ENCODE measurements around the gene IMP4. TPM values are rescaled to one million over a fixed set of nuclear protein-coding genes. Genes with fewer than 3 reads are reported as not detected.

The IMP4 gene
- 100 to 1,000 TPM in 1 of 2 donors, 10 to 100 TPM in 1; 82.9 to 147 TPM for total RNA-seq

DNA sequence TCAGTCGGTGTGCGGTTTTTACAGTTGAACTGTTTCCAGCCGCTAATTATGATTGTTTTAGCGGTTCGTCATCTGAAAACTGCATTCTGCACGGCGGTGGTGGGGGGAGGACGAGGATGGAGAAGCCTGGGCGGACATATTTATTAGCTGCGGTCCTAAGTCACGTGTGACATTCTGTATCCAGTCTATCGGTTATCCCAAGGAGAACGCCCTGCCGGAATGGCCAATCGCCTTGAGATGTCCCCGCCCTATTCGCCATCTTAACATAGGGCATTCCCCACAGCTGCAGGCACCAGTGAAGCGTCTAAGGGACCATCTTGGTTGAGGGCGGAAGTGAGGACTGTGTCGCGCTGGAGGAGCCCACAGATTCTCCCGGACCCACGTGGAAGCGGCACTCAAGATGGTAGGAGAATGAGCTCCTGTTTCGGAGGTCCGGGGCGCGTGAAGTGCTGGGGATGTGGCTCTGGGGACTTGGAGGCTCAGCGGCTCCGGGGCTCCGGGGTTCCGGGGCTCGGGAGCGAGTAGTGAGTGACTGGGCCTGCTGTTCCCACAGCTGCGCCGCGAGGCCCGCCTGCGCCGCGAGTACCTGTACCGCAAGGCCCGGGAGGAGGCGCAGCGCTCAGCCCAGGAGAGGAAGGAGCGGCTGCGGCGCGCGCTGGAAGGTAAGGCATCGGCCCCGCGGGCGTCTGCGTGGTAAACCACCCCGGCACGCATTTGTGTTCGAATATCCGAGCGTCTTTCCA lies at the start of gene IMP4:
Gene IMP4, plus strand, starts transcription at position 365 of the 743 bp plus-strand sequence. Its CDS starts 36 bp downstream, at position 401.

DNA sequence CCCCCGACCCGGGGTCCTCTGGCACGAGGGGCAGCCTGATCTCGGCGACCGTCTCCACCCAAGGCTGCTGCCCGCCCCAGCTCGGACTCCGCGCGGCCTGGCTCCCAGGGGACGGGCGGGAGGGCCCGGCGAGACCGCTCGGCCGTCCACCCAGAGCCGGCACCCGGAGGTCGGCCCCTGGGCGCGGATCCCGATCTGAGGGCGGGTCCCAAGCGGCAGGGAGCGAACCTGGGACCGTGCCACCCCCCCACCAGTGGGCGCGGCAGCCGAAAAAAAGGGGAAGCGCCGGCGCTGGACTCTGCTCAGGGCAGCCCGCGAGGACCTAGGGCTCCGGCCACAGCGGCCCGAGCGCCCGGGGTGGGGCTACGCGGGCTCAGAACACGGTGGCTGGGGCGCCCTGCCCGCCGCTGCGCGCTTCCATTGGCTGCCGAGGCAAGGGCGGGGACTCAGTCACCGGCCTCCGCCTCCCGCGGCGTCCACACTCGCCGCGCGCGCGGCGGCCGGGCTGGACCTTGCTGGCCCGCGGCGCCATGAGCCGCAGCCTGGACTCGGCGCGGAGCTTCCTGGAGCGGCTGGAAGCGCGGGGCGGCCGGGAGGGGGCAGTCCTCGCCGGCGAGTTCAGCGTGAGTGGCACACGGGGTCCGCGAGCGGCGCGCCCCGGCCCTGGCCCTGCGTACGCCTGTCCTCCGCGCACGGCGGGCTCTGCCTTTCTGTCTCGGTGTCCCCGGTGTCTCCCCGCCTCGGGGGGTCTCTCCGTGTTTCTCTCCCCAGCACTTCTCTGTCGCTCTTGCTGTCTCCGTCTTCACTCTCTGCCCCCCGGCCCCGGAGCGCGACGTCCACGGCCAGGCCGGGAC lies 13.1 kb downstream of the IMP4 start, which contains the start of gene PTPN18:
Gene PTPN18, plus strand, starts transcription at position 479 of the 854 bp plus-strand sequence. Its CDS starts 52 bp downstream, at position 531.

Small RNAs within 50 kb of the gene (small RNA-seq; reads per million reads assigned to genes)
- gene AC132479.1, result 0 reads per million in 2 donors

Other genes with a start within 250 kb of the IMP4 start
- gene POTEF, start 213.7 kb upstream of the IMP4 start, total RNA-seq, result not detected
- gene CCDC74B, start 197.8 kb upstream of the IMP4 start, total RNA-seq, result 1 to 10 TPM; 1.7 to 4.1 TPM
- 10 to 100 TPM; 24.1 to 39.0 TPM for gene SMPD4, start 161.3 kb upstream of the IMP4 start, total RNA-seq
- 100 to 1,000 TPM in 1 of 2 donors, 10 to 100 TPM in 1; 76.4 to 142 TPM for gene MZT2B, start 160.6 kb upstream of the IMP4 start, total RNA-seq
- not detected for gene TUBA3E, start 144.5 kb upstream of the IMP4 start, total RNA-seq
- 10 to 100 TPM; 30.6 to 33.4 TPM for gene PTPN18, start 13.2 kb downstream of the IMP4 start, total RNA-seq
- not detected for gene POTEI, start 166.4 kb downstream of the IMP4 start, total RNA-seq
- gene CFC1B, start 178.3 kb downstream of the IMP4 start, total RNA-seq, result not detected

All from melanocyte of skin (primary cell).